ENCODE results near the gene ALPK3. TPM values are rescaled to one million over a fixed set of nuclear protein-coding genes. Genes with fewer than 3 reads are reported as not detected.

Gene ALPK3
- total and polyA plus RNA-seq, 2 donors (not counting 3 experiments of a cell fraction or from before 2014, with no cell fraction given): 18.4 to 36.2 TPM

DNA sequence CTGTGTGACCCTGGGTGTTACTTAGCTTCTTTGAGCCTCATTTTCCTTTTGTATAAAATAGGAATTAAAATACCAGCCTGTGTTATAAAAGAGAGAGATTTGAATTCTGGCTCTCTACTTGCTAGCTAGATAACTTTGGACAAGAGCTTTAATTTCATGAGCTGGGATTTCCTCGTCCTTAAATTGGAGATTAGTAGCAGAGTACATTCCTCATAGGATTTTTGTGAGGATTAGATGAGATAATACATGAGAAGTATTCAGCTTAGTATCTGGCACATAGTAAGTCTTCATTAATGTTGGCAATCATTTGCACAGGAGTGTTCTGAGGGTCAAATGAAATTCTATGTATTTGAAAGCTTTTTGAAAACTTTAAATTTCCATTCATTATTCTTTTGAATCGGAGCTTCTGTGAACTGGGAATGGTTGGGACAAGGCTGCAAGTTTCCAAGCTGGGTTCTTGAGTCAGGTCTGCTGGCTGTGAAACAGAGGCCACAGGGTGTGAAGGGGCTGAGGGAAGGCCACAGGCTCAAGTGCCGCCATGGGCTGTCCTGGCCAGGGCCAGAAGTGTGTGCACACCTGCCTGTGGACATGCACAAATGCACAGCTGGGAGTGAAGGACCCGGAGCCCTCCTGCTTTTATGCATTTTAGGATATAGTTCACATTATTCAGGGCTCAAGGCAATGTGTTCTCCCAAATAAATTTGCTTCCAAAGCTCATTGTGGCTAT lies 17.2 kb downstream of the ALPK3 start:
- BruUV-seq (replicated peaks): no TSS peak
- no peaks in the 10 kb centered on the region for H3K9me1 ChIP-seq (replicated peaks; ENCODE audit: control insufficient read depth, extremely low read depth, insufficient read depth, low read length)
- no peak overlapping the region for H3K4me3 ChIP-seq (replicated peaks in 1 of 3; ENCODE audit: insufficient read depth in 1 of 3, low read depth in 1 of 3, low read length in 3 of 3)
- H3K27ac ChIP-seq (ENCODE audit: insufficient read depth, low read depth, low read length): no peak overlapping the region
- H2AFZ ChIP-seq (ENCODE audit: low read depth, low read length): no peak overlapping the region
- no peak overlapping the region for H3K4me2 ChIP-seq (ENCODE audit: insufficient read depth, low read length)
- dilution Hi-C loops (cut with MboI; ENCODE audit: extremely low pct_ligation_motif_present, low sequenced_read_pairs): loop anchor here (25.0 kb wide), 1 partner anchor 128 kb away; no protein-coding TSS in a partner anchor
- no peaks in the 10 kb centered on the region for H3K79me2 ChIP-seq (ENCODE audit: control insufficient read depth, insufficient read depth, low read length)
- FAIRE-seq: peak; percentile 26
- H4K20me1 ChIP-seq (replicated peaks; ENCODE audit: control insufficient read depth, extremely low read depth, insufficient read depth, low read length): no peaks in the 10 kb centered on the region
- DNase-seq (ENCODE audit: low read depth, low spot score): no peak
- H3K9ac ChIP-seq (replicated peaks; ENCODE audit: extremely low read depth, insufficient read depth, low read length): no peak overlapping the region
- H3K27me3 ChIP-seq (ENCODE audit: control insufficient read depth in 2 of 2, insufficient read depth in 2 of 2, low read length in 2 of 2): no peaks in the 10 kb centered on the region
- H3K36me3 ChIP-seq (ENCODE audit: control insufficient read depth in 2 of 2, extremely low read depth in 1 of 2, insufficient read depth in 2 of 2, low read length in 2 of 2): peaks cover 0 to 14% of the 10 kb centered on the region in 2 experiments
- no peaks in the 10 kb centered on the region for H3K9me3 ChIP-seq (replicated peaks; ENCODE audit: control insufficient read depth, insufficient read depth, low read length)
- ChIA-PET POLR2A (no interaction called here), CTCF (interaction anchor here (0.8 to 2.2 kb wide), 8 partner anchors 9 to 94 kb away, joined by 3 to 11 read pairs (median 3); no protein-coding TSS in a partner anchor)
- no peak for TF ChIP-seq MYC (IDR thresholded peaks at IDR 0.05; ENCODE audit: low read depth, low read length)
- TF ChIP-seq GATA2 (IDR thresholded peaks at IDR 0.05; ENCODE audit: insufficient read depth, insufficient read length, low read depth, low read length): no peak
- no peak for TF ChIP-seq FOS (IDR thresholded peaks at IDR 0.05; ENCODE audit: borderline replicate concordance, insufficient read depth, low read length)
- no peak for TF ChIP-seq POLR2AphosphoS5 (IDR thresholded peaks at IDR 0.05; ENCODE audit: insufficient read depth, low read depth, low read length)
- TF ChIP-seq MAX (IDR thresholded peaks at IDR 0.05; ENCODE audit: insufficient read depth, insufficient read length): no peak
- TF ChIP-seq CTCF (IDR thresholded peaks at IDR 0.05; ENCODE audit: extremely low read depth in 1 of 2, insufficient read depth in 1 of 2, low read depth in 1 of 2, low read length in 2 of 2): no peak
- TF ChIP-seq POLR2A (IDR thresholded peaks at IDR 0.05; ENCODE audit: low read depth, low read length): no peak
- no peak for TF ChIP-seq JUN (IDR thresholded peaks at IDR 0.05; ENCODE audit: borderline replicate concordance, insufficient read depth, insufficient read length, low read depth)
- TF ChIP-seq EZH2 (IDR thresholded peaks at IDR 0.05; ENCODE audit: borderline replicate concordance, low read depth, low read length, severe bottlenecking): no peak
- peaks cover 13% of the 10 kb centered on the region for H3K4me1 ChIP-seq (ENCODE audit: control insufficient read depth, extremely low read depth, insufficient read depth, low read length)
- intact Hi-C loops (cut with micrococcal nuclease): no loop called here

Measured in endothelial cell of umbilical vein (primary cell).